SK-N-SH treated with all-trans-retinoic acid at 6 μM for 48 hours (cell line): Measurements from ENCODE around the gene TMED6.

Experiments
- ATAC-seq: fragments of 200-7000 bp; cut with Tn5 transposase; 3 replicates; pipeline ENCODE4 v1.9.1; 2020; ENCODE audit warnings: mild to moderate bottlenecking, moderate library complexity
- ARNTL ChIP-seq: fragments of 450-650 bp; formaldehyde crosslinking; IDR thresholded peaks from 2 replicates; pipeline ENCODE4 v1.5.0; 2020; ENCODE audit warnings: low read depth, mild to moderate bottlenecking, moderate library complexity, borderline replicate concordance
- BACH2 ChIP-seq: fragments of 250-450 bp; sonication (Bioruptor Pico); IDR thresholded peaks from 2 replicates; pipeline ENCODE4 v1.9.0; 2021; ENCODE audit warnings: mild to moderate bottlenecking, borderline replicate concordance
- CREB5 ChIP-seq: fragments of 250-450 bp; sonication (Bioruptor Pico); IDR thresholded peaks from 2 replicates; pipeline ENCODE4 v1.5.1; 2020; ENCODE audit warnings: low read depth, mild to moderate bottlenecking, moderate library complexity
- CSRNP3 ChIP-seq: fragments of 250-450 bp; sonication (Bioruptor Pico); IDR thresholded peaks from 2 replicates; pipeline ENCODE4 v1.5.1; 2021; ENCODE audit warnings: mild to moderate bottlenecking, moderate library complexity
- ESRRG ChIP-seq: fragments of 250-450 bp; sonication (Bioruptor Pico); IDR thresholded peaks from 2 replicates; pipeline ENCODE4 v1.6.1; 2021; ENCODE audit warnings: mild to moderate bottlenecking
- GLIS3 ChIP-seq: fragments of 250-450 bp; sonication (Bioruptor Pico); IDR thresholded peaks from 2 replicates; pipeline ENCODE4 v1.5.0; 2020; ENCODE audit warnings: mild to moderate bottlenecking, moderate library complexity
- ISL1 ChIP-seq: fragments of 250-450 bp; sonication (Bioruptor Pico); IDR thresholded peaks from 2 replicates; pipeline ENCODE4 v2.1.2; 2022; ENCODE audit warnings: mild to moderate bottlenecking, moderate library complexity
- OSR1 ChIP-seq: fragments of 250-450 bp; sonication (Bioruptor Pico); IDR thresholded peaks from 2 replicates; pipeline ENCODE4 v1.8.0; 2022; ENCODE audit warnings: moderate library complexity, mild to moderate bottlenecking, inconsistent platforms
- PATZ1 ChIP-seq: fragments of 250-450 bp; sonication (Bioruptor Pico); IDR thresholded peaks from 2 replicates; pipeline ENCODE4 v1.8.0; 2020; ENCODE audit warnings: mild to moderate bottlenecking, moderate library complexity, borderline replicate concordance
- POU6F1 ChIP-seq: fragments of 250-450 bp; sonication (Bioruptor Pico); IDR thresholded peaks from 2 replicates; pipeline ENCODE4 v1.8.0; 2021; ENCODE audit warnings: low read depth, mild to moderate bottlenecking, moderate library complexity, borderline replicate concordance
- PPARA ChIP-seq: fragments of 250-450 bp; sonication (Bioruptor Pico); IDR thresholded peaks from 2 replicates; pipeline ENCODE4 v1.5.0; 2020; ENCODE audit warnings: mild to moderate bottlenecking, borderline replicate concordance
- RARB ChIP-seq: fragments of 250-450 bp; sonication (Bioruptor Pico); IDR thresholded peaks from 2 replicates; pipeline ENCODE4 v1.8.0; 2021; ENCODE audit warnings: mild to moderate bottlenecking, moderate library complexity
- SNAI2 ChIP-seq: fragments of 250-450 bp; sonication (Bioruptor Pico); IDR thresholded peaks from 2 replicates; pipeline ENCODE4 v1.5.0; 2020; ENCODE audit warnings: mild to moderate bottlenecking, moderate library complexity
- TOX ChIP-seq: fragments of 250-450 bp; sonication (Bioruptor Pico); IDR thresholded peaks from 2 replicates; pipeline ENCODE4 v1.8.0; 2021; ENCODE audit warnings: mild to moderate bottlenecking, moderate library complexity, borderline replicate concordance
- TSHZ2 ChIP-seq: fragments of 250-450 bp; sonication (Bioruptor Pico); IDR thresholded peaks from 2 replicates; pipeline ENCODE4 v1.5.0; 2020; ENCODE audit warnings: mild to moderate bottlenecking, moderate library complexity
- ZC3H10 ChIP-seq: fragments of 250-450 bp; sonication (Bioruptor Pico); IDR thresholded peaks from 2 replicates; pipeline ENCODE4 v1.5.1; 2021; ENCODE audit warnings: mild to moderate bottlenecking, moderate library complexity
- ZFP3 ChIP-seq: fragments of 250-450 bp; sonication (Bioruptor Pico); IDR thresholded peaks from 2 replicates; pipeline ENCODE4 v1.5.0; 2020; ENCODE audit warnings: mild to moderate bottlenecking, moderate library complexity
- ZFP30 ChIP-seq: fragments of 450-650 bp; formaldehyde crosslinking; IDR thresholded peaks from 2 replicates; pipeline ENCODE4 v1.5.0; 2022; ENCODE audit warnings: mild to moderate bottlenecking, moderate library complexity
- ZNF565 ChIP-seq: fragments of 450-650 bp; formaldehyde crosslinking; conservative IDR thresholded peaks from 2 replicates; pipeline ENCODE4 v1.5.0; 2020; ENCODE audit warnings: low read depth, mild to moderate bottlenecking, moderate library complexity
- ZNF70 ChIP-seq: fragments of 450-650 bp; formaldehyde crosslinking; IDR thresholded peaks from 2 replicates; pipeline ENCODE4 v1.5.0; 2020; ENCODE audit warnings: mild to moderate bottlenecking, moderate library complexity
- ZNF8 ChIP-seq: fragments of 450-650 bp; formaldehyde crosslinking; IDR thresholded peaks from 2 replicates; pipeline ENCODE4 v1.5.0; 2020; ENCODE audit warnings: mild to moderate bottlenecking, moderate library complexity

TMED6 gene

GRCh38 chr16:69376393-69377059 is 24.9 kb upstream of the TMED6 start:
- ATAC-seq: no peak
- TF ChIP-seq OSR1 (no peak), ESRRG (CRISPR knock-in tag) (no peak), ISL1 (CRISPR knock-in tag) (no peak), GLIS3 (CRISPR knock-in tag) (no peak), POU6F1 (CRISPR knock-in tag) (no peak), BACH2 (CRISPR knock-in tag) (no peak), ARNTL (CRISPR knock-in tag) (no peak), ZFP30 (CRISPR knock-in tag) (no peak), RARB (CRISPR knock-in tag) (no peak), PPARA (CRISPR knock-in tag) (no peak), TSHZ2 (CRISPR knock-in tag) (no peak), PATZ1 (CRISPR knock-in tag) (no peak), ZC3H10 (CRISPR knock-in tag) (no peak), SNAI2 (CRISPR knock-in tag) (no peak), ZNF70 (CRISPR knock-in tag) (no peak), ZNF8 (CRISPR knock-in tag) (no peak), CREB5 (CRISPR knock-in tag) (no peak), ZFP3 (CRISPR knock-in tag) (no peak), CSRNP3 (CRISPR knock-in tag) (no peak)
- TF ChIP-seq, all 23 proteins: peak for 0

- no peak for ATAC-seq
- TF ChIP-seq ZC3H10 (CRISPR knock-in tag): no peak
- no peak for TF ChIP-seq TOX (CRISPR knock-in tag)
- no peak for TF ChIP-seq ZFP30 (CRISPR knock-in tag)
- TF ChIP-seq GLIS3 (CRISPR knock-in tag): no peak
- no peak for TF ChIP-seq PPARA (CRISPR knock-in tag)
- TF ChIP-seq ZNF8 (CRISPR knock-in tag): no peak
- TF ChIP-seq OSR1: no peak
- no peak for TF ChIP-seq ISL1 (CRISPR knock-in tag)
- TF ChIP-seq PATZ1 (CRISPR knock-in tag): no peak
- TF ChIP-seq ZNF565: no peak
- TF ChIP-seq, all 23 proteins: peak for 0
These were observed 21.4 kb upstream of the TMED6 start for GRCh38 chr16:69373019-69373418.
